Inflammatory macrophage treated with lipopolysaccharide for 4 hours (primary cell): ENCODE measurements around the gene OTC.

Experiments
- DNase-seq: peaks from one replicate; pipeline ENCODE4 v3.0.0-alpha.2; 2020

Gene OTC

DNA sequence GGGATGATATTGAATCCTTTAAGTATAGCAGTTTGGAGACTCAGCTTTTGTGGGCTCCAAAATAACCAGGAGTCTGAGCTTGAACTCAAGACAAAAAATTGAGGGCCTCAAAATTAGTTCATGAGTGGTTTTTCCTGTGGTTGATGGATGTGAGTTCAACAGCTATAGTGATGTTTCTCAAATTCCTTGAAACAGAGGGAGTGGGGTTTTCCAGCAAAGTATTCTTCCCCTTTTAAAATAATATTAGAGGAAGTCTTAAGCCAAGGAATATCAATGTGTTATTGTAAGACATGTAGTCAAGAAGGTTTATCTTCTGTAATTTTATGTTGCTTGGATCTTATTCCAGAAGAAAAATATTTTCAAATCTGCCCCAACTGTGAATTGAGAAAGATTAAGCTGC, 10.6 kb downstream of the OTC start:
- DNase-seq: peak; percentile 65

DNA sequence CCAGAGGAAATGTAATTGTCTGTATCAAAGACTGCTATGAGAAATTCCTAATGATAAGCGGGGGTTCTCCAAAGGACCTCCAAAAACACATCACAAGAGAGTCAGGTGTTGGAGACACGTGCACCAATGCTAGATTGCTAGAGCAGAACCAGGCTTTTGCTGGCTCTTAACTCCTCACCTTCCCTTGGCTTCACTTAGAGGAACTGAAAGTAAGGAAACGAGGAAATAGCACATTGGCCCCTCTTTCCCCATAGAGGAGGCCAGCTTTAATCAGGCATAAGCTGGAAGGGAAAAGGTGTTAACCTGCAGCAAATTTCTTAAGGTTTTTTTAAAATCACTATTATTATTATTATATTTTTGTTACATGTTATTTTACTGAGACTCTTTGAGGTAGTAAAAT, 13.6 kb downstream of the OTC start:
- DNase-seq: peak; percentile 63

DNA sequence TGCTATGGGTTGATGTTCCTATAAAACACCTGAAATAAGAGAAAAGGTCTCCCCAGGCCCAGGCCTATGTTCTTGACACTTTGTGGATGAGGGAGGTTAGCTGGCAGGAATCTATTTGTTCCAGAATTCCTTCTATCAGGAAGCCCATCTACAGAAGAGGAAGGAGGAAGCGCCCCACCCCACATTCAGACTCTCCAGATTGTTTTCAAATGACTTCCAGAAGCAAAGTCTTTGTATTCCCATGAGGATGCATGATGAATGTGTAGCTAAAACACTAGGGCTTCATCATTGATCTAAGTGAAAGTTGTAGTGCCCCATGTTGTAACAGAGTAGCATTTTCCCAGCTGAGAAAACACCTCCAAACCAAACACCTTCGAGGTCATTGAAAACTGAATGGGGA, 16.4 kb downstream of the OTC start:
- DNase-seq: no peak

DNA sequence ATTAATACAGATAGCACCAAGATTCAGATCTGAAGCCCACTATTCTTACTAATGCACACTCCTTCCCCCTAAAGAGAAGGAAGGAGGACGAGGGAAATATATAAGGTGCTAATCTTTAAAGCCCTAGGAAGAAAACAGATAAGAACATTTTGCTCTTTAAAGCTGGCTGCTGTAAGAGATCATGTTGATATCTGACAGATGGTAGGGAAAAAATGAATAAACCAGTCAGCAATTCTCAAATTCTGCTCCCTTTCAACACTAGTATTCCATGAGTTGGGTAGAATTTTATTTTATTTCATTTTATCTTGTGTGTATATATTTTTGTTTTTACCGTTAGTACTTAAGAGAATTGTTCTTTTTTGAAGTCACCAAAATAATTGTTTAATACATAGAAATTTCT, 19.2 kb downstream of the OTC start:
- DNase-seq: no peak

DNA sequence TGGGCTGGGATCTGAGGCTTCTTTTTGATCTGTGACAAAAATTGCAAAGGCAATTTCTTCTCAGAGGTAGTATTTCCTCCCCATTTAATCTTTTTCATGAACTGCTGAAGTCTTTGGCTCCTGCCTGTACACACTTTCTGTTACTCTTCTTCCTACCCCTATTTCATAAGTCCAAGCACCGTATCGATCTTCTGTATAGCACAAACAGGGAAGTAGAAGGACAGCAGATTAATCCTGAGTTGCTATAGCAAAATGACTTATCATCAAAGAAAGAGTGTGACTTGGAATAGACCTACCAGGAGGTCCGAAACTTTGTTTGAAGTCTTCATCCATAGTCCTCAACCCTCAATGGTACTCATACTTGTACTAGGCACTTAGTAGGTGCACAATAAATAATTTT, 22.0 kb downstream of the OTC start:
- no peak for DNase-seq

DNA sequence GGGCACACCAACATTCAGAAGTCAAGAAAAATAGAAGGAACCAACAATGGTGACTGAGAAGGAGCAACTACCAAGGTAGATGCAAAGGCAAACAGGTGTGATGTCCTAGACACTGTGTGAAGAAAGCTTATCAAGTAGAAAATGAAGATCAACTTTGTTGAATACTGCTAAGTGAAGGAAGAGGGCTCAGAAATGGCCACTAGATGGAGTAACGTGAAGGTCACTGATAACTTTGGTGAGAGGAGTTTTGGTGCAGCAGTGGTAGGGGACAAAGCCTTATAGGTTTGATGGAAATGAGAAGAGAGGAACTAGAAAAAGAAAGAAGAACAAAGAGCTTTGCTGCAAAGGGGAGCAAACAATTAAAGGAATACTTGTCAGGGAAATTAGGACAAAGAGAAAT, 23.5 kb downstream of the OTC start:
- DNase-seq: peak; percentile 12

DNA sequence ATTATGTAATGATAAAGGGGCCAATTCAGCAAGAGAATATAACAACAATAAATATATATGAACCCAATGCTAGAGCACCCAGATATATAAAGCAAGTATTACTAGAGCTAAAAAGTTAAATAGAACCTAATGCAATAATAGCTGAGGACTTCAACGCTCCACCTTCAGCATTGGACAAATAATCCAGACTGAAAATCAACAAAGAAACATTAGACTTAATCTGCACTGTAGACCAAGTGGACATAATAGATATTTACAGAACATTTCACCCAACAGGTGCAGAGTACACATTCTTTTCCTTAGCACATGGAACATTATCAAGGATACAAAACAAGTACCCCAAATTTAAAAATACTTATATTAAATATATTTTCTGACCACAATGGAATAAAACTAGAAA, 24.3 kb downstream of the OTC start:
- no peak for DNase-seq

DNA sequence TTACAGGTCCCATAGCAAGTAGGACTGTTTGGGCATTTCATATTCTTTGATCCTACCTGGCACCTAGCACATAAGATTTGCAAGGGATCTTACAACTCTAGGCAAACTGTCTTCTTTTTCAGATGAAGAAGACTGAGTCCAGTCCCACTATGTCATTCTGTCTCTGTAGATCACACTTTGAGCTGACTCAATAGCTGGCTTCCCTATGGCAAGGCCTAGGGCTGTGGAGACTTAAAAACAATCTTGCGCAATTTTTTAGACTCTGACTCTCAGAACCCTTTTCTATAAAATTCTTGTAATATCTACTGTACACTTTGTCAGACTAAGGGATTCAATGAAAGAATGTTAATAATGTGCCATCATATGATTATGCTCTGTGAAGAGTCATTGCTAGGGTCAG, 26.7 kb downstream of the OTC start:
- peak; percentile 73 for DNase-seq

DNA sequence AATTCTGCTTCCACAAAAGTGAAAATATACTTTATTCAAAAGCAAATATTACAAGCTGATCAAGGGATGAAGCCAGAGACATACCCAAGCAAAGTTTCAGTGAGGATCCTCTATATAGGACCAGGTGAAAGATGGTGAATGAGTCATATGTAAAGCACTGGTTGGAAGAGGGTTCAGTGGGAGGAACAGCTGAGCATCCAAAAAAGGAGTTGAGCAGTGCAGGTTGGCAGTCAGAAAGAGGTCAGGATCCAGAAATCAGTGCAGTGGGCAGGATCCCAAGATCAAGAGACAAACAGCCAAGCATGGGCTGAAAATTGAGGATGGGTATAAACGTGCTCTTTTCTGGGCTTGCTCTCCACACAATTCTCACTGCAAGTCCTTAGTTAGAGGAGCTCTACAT, 30.3 kb downstream of the OTC start:
- no peak for DNase-seq

DNA sequence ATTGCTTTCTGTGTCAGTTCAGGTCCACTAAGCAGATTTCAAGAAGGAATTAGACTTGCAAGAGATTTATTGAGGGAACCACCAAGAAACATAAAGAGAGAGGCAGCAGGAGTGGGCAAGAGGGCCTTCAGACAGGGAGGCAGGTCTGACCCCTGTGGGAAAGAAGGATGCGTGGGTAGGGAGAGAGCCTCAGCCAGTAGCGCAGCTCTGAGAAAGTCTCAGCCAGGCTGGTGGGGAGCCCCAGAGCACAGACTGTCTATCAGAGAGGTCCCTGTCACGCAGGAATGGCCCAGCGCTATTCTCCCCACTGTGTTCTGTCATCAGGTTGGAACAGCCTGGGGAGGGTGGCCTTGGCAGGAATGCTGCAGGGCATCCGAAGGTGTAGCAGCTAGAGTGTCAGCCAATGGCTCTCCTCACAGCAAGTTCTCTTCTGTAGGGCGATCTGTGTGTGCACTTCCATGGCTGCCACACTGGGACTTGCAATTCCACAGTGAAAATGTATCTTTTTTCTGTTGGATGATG, 48.0 kb downstream of the OTC start:
- no peak for DNase-seq

DNA sequence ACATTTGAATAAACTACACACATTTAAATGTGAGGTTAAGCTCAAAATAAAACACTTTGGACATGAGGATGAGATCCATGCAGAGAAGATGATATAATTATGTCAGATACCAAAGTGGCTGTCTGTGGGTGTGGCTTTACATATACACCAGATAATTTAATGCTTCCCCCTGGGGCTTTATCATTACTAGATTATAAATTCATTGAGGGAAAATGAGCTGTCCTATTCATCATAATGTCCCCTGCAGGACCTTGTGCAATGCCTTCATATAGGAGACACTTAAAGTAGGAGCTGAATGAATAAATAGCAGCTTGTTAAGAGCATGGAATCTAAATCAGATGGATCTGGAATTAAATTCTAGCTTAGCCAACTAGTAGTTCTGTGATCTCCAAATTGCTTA, 49.7 kb downstream of the OTC start:
- DNase-seq: no peak

DNA sequence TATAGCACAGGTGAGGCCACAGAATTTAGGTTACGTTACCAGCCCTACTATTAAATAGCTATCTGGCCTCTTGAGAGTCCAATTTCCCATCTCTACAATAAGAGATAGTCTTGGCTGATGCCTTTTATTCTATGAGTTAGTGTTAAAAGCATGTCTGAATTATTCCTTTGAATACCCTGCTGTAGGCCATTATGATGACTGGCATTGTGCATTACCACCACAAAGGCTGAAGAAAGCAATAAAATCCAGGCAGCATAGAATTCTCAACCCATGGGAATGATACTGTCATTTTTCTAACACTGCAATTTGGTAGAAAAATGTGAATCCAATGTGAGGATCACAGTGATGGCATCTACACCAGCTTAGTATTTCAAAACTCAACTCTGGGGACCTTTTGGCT, 51.4 kb downstream of the OTC start:
- DNase-seq: no peak

DNA sequence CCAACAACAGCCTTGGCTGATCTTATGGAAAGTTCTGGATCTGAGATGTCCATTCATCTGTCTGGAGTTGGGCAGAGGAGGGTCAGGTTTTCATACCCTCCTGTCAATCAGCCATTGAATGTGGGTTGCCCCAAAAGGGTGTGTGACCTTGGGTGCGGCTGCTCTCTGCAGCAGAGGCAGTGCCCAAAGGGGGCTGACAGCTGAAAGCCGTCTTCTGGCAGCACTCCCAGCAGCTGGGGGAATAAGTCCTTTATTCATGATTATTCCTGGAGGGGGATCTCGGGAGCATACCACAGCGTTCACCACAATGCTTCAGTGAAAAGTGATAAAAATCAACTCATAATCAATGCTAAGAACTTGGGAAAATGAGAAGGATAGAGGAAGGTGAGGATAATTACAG, 54.7 kb downstream of the OTC start:
- DNase-seq: no peak

DNA sequence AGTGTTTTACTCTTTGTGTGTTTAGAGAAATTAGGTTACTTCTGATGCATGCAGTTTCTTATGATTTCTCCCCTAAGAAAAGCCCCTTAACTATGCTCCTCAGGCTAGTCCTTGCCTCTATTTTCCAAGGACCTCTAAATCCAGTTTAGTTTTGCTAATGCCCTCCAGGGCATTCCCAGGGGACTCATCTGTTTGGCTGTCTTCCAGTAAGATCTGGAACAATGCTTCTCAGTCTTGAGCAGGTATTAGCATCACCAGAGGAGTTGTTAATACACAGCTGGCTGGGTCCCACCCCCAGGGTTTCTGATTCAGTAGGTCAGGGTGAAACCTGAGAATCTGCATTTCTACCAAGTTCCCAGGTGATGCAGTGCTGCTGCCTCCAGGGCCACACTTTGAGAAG, 56.9 kb downstream of the OTC start:
- no peak for DNase-seq

DNA sequence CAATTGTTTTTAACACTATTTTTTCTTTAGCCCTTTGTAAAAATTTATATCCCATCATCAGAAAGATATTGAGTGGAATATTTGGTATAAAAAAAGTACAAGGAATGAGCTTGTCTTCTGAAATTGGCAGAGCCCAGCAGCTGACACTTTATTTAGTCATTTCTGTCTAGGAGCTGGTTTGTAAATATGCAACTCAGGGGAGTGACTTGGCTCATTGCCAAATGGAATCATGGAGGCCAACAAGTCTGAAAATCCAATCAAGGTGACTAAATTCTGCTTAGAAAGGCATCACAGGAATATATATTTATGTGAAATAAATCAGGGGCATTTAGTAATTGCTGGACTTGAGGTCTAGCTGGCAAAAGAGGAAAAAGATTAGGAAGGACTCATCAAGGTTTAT, 74.4 kb downstream of the OTC start:
- peak; percentile 2 for DNase-seq

DNA sequence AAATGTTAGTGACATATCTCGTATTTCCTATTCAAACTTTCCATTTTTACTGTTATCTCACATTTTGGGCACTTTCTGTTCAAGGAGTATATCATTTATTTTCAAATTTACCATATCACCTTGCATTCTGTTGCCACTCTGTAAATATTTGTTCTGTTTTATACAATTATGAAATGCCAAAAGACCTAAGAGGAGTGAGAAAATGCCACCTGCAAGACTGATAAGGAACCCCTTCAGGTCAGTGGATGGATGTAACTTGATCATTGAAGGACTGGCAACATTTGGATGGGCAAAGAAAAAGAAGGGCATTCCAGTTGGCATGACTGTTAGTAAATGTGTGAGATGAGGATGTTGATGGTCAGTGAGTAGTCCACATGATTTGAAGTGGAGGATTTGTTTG, 79.1 kb downstream of the OTC start:
- no peak for DNase-seq

DNA sequence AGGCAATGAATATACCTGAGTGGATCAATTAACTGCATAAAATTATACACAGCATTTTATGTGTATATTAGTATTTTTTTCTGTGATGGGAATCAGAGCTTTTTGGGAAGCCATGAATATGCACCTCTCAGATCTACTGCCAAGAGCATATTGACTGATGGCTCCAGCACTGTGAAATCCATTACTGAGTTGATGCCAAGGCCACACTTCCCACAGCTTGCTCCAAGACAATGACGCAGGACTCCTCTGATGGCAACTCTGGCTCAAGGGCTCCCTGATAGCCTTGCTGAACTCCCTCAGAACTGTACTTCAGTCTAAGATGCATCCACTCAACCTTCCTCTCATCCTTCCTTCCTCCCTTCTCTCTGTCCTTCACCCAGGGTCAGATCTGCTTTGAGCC, 82.7 kb downstream of the OTC start:
- DNase-seq: no peak

DNA sequence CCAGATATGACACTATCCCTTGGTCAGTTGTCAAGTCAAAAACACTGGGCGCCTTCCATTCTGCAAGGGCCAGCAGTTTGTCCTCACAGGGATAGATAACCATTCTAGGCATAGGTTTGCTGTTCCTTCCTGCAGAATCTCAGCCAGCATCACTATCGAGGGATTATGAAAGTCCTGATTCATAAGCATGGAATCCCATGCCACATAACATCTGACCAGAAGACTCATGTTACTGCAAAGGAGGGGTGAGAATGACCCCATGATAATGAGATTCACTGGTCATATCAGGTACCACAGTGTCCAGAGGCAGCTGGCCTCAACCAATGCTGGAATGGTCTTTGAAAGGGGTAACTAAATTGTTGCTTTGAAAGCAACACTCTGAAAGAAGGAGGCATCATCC, 84.7 kb downstream of the OTC start:
- no peak for DNase-seq

DNA sequence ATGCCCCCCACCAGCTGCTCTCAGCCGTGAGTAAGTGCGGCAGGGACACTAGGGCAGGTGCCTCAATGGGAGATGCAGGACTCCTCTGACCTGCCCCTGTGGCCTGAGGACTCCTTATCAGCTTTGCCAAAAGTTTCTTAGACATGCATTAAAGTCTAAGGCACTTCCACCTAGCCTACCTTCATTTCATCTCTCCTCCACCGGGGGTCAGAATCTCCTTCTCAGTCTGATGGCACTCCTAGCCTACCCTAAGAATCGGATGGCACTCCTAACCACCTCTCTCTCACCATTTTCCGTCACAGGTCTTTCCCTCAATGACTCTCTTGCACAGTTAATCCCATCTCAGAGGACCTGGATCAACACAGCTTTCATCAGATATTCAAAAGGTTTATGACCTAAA, 85.9 kb downstream of the OTC start:
- DNase-seq: no peak

DNA sequence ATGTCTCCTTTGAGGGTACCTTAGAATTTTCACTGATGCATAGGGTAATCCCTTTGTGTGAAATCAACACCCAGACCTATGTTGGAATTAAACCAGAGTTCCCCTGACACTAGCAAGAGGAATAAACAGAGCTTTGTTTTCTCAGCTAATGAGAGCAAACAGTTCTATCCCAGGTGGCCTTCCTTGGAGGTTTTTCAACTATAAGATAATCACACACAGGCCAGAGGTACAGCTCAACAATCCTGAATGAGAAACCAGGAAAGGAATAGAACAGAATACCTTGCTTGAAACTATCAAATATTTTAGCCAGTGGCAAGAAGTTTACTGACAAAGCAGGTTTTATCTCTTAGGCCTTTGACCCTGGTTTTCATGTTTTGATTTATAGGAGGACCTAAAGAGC, 100.2 kb downstream of the OTC start:
- DNase-seq: no peak

DNA sequence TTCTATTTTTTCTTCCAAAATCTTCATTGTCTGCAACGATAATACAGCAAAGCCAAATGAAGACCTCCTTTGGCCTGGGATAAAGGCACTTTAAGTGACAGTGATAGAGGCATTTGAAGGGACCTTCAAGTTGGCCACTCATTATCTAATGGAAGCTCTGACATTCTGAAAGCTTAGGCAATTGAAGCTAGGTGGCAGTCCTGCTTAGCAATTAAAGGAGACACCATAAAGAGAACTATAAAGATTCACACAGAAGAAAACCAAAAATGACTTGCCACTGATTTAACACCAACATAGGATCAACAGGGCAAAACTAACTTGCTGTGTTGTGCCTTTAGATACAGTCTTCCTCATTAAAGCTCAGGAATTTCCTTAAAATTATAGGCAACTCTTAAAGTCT, 105.7 kb downstream of the OTC start:
- no peak for DNase-seq

DNA sequence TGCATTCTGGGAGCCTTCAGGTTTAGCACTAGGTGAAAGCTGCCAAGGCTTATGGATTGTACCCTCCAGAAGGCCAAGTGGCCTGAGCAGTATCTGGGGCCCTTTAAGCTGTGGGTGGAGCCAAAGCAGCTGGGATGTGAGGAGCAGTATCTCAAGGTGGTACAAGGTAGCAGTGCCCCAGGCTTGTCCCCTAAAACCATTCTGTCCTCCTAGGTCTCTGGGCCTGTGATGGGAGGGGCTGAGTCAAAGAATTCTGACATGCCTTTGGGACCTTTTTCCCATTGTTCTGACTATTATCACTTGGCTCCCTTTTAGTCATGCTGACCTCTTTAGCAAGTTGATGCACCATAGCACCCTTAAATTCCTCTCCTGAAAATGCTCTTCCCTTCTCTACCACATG, 109.9 kb downstream of the OTC start:
- DNase-seq: no peak

DNA sequence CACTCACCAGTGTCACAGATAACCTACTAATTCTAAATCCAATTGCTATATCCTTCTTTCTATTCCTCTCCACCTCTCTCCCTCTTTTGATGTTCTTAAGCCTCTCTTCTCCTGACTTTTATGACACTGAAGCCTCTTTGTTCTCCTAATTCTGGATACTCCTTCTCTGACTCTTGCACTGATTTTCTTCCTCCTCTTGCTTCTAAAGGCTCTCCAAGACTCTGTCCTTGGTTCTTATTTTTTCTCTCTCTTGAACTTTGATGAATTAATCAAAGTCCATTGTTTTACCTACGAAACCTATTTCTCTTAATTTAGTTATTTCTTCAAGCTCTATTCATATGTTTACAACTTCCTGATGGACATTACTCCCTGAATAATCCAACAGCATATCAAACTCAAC, 113.3 kb downstream of the OTC start:
- DNase-seq: no peak

DNA sequence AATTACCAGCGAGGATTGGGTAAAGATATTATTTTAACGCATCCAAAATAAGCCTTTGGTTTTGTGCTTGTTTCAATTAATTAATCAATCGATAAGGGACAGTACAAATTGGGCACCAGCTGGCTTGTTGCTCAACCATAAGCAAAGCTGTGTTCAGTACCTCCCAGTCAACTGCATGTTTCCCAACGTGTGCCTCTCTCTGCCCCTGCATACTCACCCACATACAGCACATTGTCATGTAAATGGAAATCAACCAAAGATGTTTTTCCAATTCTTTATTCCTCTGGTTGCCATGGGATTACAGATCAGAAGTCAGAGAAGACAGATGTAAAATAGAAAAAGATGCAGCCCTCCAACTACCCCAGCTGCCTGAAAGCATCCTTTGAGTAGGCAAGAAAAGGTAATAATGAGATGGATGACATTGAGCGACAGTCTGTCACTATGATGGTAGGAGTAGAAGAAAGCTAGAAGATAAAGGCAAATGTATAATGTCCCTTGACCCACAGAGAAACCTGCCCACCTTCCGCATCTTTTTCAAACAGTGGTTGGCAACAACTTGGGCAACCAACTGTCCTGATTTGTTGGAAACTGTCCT, 116.3 kb downstream of the OTC start:
- DNase-seq: no peak
